Spleen (tissue), 11 donors: Measurements from ENCODE around the gene OPRD1. TPM values are rescaled to one million over a fixed set of nuclear protein-coding genes. Genes with fewer than 3 reads are reported as not detected.

ENCODE experiments used
- DNase-seq: peaks from one replicate; pipeline ENCODE4 v3.0.0-alpha.2; 2020
- H3K27ac ChIP-seq, 8 donors: fragments of 200-600 bp; sonication (generic) in 7 of 8; 1 replicate in 4 of 8; 2 replicates in 4 of 8; pipeline versions ENCODE4 v1.5.0 to v1.8.0; 2016 to 2021; ENCODE audit warnings: inconsistent platforms in 4 of 8, mild to moderate bottlenecking in 4 of 8, moderate library complexity in 1 of 8
- H3K27me3 ChIP-seq, 7 donors: fragments of 200-600 bp; sonication (generic) in 6 of 7; replicated peaks in 1 of 7; 1 replicate in 4 of 7; 2 replicates in 3 of 7; pipeline versions ENCODE4 v1.5.0 to v1.8.0; 2016 to 2021; ENCODE audit warnings: inconsistent platforms in 3 of 7, mild to moderate bottlenecking in 1 of 7
- H3K36me3 ChIP-seq, 6 donors: fragments of 200-600 bp; sonication (generic) in 5 of 6; 1 replicate in 4 of 6; 2 replicates in 2 of 6; pipeline versions ENCODE4 v1.5.0 to v1.8.0; 2016 to 2021; ENCODE audit warnings: inconsistent platforms in 2 of 6
- H3K4me1 ChIP-seq, 6 donors: fragments of 200-600 bp; sonication (generic) in 5 of 6; 1 replicate in 3 of 6; 2 replicates in 3 of 6; pipeline versions ENCODE4 v1.5.0 to v1.8.0; 2016 to 2021; ENCODE audit warnings: inconsistent platforms in 3 of 6
- H3K4me3 ChIP-seq, 8 donors: fragments of 200-600 bp; sonication (generic) in 7 of 8; 1 replicate in 4 of 8; 2 replicates in 4 of 8; pipeline versions ENCODE4 v1.5.0 to v1.8.0; 2016 to 2021; ENCODE audit warnings: inconsistent platforms in 4 of 8, mild to moderate bottlenecking in 4 of 8, moderate library complexity in 2 of 8
- H3K9me3 ChIP-seq, 8 donors: fragments of 200-600 bp; sonication (generic) in 7 of 8; 1 replicate in 4 of 8; 2 replicates in 4 of 8; pipeline versions ENCODE4 v1.5.0 to v1.8.0; 2016 to 2021; ENCODE audit warnings: inconsistent platforms in 4 of 8
- CTCF ChIP-seq, 11 experiments: fragments of 200-600 bp in 7 of 11; fragments of 450-650 bp in 4 of 11; sonication (generic) in 4 of 11; IDR thresholded peaks in 8 of 11; conservative IDR thresholded peaks in 3 of 11; 1 replicate in 7 of 11; 2 replicates in 4 of 11; pipeline versions ENCODE4 v1.4.0 to v1.8.0; 2016 to 2021; ENCODE audit warnings: antibody characterized with exemption in 11 of 11, inconsistent platforms in 4 of 11, mild to moderate bottlenecking in 1 of 11
- POLR2A ChIP-seq, 3 donors: fragments of 450-650 bp; IDR thresholded peaks; one replicate each; pipeline ENCODE4 v1.5.1; 2017; ENCODE audit warnings: antibody characterized with exemption in 3 of 3, mild to moderate bottlenecking in 1 of 3
- POLR2AphosphoS5 ChIP-seq, 3 donors: sonication (generic); formaldehyde crosslinking; IDR thresholded peaks; one replicate each; pipeline ENCODE4 v1.5.1; 2017; ENCODE audit warnings: antibody characterized with exemption in 3 of 3
- WGBS, 5 donors: extraction: QIAGEN DNeasy Blood & Tissue Kit in 3 of 5; methylation state at CpG; one replicate each; pipeline versions ENCODE4 v1.1.5 to v1.1.7; 2013 to 2018; 5-methylcytosine and 5-hydroxymethylcytosine counted together
- intact Hi-C: fragments of 100-400 bp; cut with DNase I; formaldehyde crosslinking; loops from one replicate; pipeline ENCODE4 v1.15.0; 2023; ENCODE audit warnings: low total_unique reads
- polyA plus RNA-seq, 3 donors: library from polyadenylated mRNA; stranded (reverse); fragments of 200-250 nt; gene quantifications; one replicate each; pipeline ENCODE4 v1.2.1, GENCODE V29; 2013
- total RNA-seq, 7 donors: library from RNA; depleted of rRNA in 3 of 7; stranded (reverse); fragments of >200 nt in 3 of 7; fragmentation: NEBNext Ultra II Directional in 4 of 7; extraction: Animal tissue kit (Norgen Biotek cat#: 25700) in 4 of 7; gene quantifications; one replicate each; pipeline versions ENCODE4 v1.1.0 to v1.2.1, GENCODE V29; 2016 to 2021
- donor health status: healthy with polysubstance abuse.
- donor health status: DM: no; HTN: no; CAD: no; lungs with moderate emphysema.
- donor health status: DM: no; HTN: no; CAD: no.
- donor health status: Bipolar disorder and iron deficiency.
- donor health status: healthy.
- donor health status: DM: no; HTN: no; CAD: no.
- donor health status: DM: yes; HTN: yes; CAD: no.

The OPRD1 gene
- total and polyA plus RNA-seq, 10 donors = not detected

DNA sequence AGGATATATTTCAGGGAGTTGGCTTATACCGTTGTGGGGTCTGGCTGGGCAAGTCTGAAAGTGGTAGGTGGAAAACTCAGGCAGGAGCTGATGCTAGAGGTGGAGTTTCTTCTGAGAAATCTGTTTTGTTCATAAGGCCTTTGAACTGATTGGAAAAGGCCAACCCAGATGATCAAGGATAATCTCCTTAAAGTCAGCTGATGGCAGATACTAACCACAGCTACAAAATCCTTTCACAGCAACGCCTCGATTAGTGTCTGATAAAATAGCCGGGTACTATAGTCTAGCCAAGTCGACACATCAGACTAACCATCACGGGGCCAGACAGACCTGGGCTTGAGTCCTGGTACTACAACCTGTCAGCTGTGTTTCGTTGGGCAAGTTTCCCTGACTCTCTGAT lies 21.4 kb downstream of the OPRD1 start:
- H3K9me3 ChIP-seq = no peaks in the 10 kb centered on the region
- H3K4me3 ChIP-seq = no peak overlapping the region
- H3K36me3 ChIP-seq = no peaks in the 10 kb centered on the region
- H3K27me3 ChIP-seq = peaks cover 0 to 10% (median 0%) of the 10 kb centered on the region in 7 donors
- TF ChIP-seq CTCF (IDR thresholded peaks at IDR 0.05 in 8 of 11, conservative IDR thresholded peaks at IDR 0.05 in 3 of 11) = no peak
- no peak overlapping the region for H3K27ac ChIP-seq
- WGBS, 5 donors = 83 to 93% (median 88%) methylated on average over 7 of the region's 7 CpGs
- intact Hi-C loops = no loop called here
- no peaks in the 10 kb centered on the region for H3K4me1 ChIP-seq
- DNase-seq = no peak

GRCh38 chr1:28835237-28835650 lies 23.3 kb downstream of the OPRD1 start:
- Histone ChIP-seq H3K9me3 (no peaks in the 10 kb centered on the region), H3K27me3 (peaks cover 0 to 10% (median 0%) of the 10 kb centered on the region in 7 donors), H3K36me3 (no peaks in the 10 kb centered on the region), H3K4me1 (no peaks in the 10 kb centered on the region), H3K4me3 (no peak overlapping the region), H3K27ac (no peak overlapping the region)
- WGBS, 5 donors = 52 to 70% (median 59%) methylated on average over 4 of the region's 4 CpGs
- intact Hi-C loops = no loop called here
- no peak for DNase-seq
- TF ChIP-seq POLR2A (IDR thresholded peaks at IDR 0.05) = no peak

DNA sequence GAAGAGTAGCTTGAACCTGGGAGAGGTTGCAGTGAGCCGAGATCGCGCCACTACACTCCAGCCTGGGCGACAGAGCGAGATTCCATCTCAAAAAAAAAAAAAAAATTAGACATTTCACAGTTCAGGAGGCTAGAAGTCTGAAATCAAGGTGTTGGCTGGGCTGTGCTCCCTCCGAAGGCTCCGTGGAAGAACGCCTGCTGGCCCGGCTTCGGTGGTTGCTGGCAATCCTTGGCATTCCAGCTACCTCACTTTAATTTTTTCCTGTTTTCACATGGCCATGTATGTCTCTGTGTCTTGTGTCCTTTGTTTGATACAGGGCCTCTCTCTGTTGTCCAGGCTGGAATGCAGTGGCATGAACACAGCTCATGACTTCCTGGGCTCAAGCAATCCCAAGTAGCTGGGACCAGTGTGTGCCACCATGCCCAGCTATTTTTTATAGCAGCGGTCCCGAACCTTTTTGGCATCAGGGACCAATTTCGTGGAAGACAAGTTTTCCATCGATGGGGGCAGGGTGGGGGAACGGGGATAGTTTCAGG lies 24.5 kb downstream of the OPRD1 start:
- Histone ChIP-seq H3K4me1 (no peaks in the 10 kb centered on the region), H3K27ac (no peak overlapping the region), H3K36me3 (no peaks in the 10 kb centered on the region), H3K27me3 (peaks cover 0 to 16% (median 0%) of the 10 kb centered on the region in 7 donors), H3K9me3 (no peaks in the 10 kb centered on the region), H3K4me3 (no peak overlapping the region)
- WGBS, 5 donors = 88 to 99% (median 93%) methylated on average over 15 of the region's 15 CpGs
- intact Hi-C loops = no loop called here
- TF ChIP-seq CTCF (IDR thresholded peaks at IDR 0.05 in 8 of 11, conservative IDR thresholded peaks at IDR 0.05 in 3 of 11) (no peak), POLR2A (IDR thresholded peaks at IDR 0.05) (no peak), POLR2AphosphoS5 (IDR thresholded peaks at IDR 0.05) (no peak)
- no peak for DNase-seq

GRCh38 chr1:28840928-28841544 lies 29.1 kb downstream of the OPRD1 start:
- no peak for TF ChIP-seq POLR2A (IDR thresholded peaks at IDR 0.05)
- no peak for TF ChIP-seq POLR2AphosphoS5 (IDR thresholded peaks at IDR 0.05)
- no peak for TF ChIP-seq CTCF (IDR thresholded peaks at IDR 0.05 in 8 of 11, conservative IDR thresholded peaks at IDR 0.05 in 3 of 11)
- DNase-seq = no peak
- H3K27me3 ChIP-seq = peaks cover 0 to 16% (median 0%) of the 10 kb centered on the region in 7 donors
- intact Hi-C loops = no loop called here
- H3K4me1 ChIP-seq = no peaks in the 10 kb centered on the region
- no peaks in the 10 kb centered on the region for H3K9me3 ChIP-seq
- no peak overlapping the region for H3K27ac ChIP-seq
- no peaks in the 10 kb centered on the region for H3K36me3 ChIP-seq
- WGBS, 5 donors = 79 to 94% (median 86%) methylated on average over 8 of the region's 8 CpGs
- no peak overlapping the region for H3K4me3 ChIP-seq
